ENCODE measurements around the gene AEBP2. TPM values are rescaled to one million over a fixed set of nuclear protein-coding genes. Genes with fewer than 3 reads are reported as not detected.
"Not testable (repeated sequence)": the region's sequence is repeated elsewhere in the genome, so short reads cannot be mapped to it uniquely, and the experiment has no call there.

AEBP2 gene
- total RNA-seq: 10 to 100 TPM; 73.6 to 77.0 TPM
- polyA plus RNA-seq: 14.8 TPM

DNA sequence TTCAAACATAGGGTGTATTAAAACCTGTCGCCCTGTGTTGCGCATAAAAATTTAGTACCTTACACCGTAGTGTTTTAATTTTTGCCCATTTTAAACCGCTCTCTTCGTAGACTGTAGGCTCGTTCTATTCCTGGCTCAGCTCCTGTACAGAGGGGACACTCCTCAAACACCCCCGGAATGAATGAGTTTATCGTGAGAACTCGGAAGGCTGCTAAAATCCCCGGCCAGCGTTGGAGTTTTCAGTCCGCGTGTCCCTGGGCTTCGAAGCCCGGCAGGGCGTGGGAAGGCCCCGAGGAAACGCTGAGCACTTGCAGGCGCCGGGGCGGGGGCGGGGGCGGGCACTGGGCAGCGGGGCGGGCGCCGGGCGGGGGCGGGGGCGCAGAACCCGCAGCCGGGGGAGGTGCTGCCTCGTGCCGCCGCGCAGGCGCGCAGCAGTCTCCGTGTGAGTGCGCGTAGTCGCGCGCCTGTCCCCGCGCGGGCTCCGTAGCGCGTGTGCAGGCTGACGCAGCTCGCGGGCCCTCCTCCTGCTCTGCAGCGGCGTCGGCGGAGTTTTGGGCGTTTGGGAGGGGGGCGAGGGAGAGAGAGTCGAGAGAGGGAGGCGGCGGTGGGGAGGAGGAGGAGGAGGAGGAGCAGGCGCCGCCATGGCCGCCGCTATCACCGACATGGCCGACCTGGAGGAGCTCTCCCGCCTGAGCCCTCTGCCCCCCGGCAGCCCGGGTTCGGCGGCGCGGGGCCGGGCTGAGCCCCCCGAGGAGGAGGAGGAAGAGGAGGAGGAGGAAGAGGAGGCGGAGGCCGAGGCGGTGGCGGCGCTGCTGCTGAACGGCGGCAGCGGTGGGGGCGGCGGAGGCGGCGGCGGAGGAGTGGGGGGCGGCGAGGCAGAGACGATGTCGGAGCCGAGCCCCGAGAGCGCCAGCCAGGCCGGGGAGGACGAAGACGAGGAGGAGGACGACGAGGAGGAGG, at the start of gene AEBP2:
TSS of gene AEBP2 (plus strand) at position 434 of the 960 bp plus-strand sequence. CDS start at position 642, 208 bp downstream.
- H3K9me3 Mint-ChIP-seq: no peaks in the 10 kb centered on the region
- H3K4me1 Mint-ChIP-seq: peaks cover 32 to 52% (median 45%) of the 10 kb centered on the region in 3 donors
- H3K27me3 Mint-ChIP-seq: peaks cover 0 to 4% of the 10 kb centered on the region in 2 donors
- H3K27me3 ChIP-seq (ENCODE audit: insufficient read depth, low read length, poor library complexity, severe bottlenecking): no peaks in the 10 kb centered on the region
- peak; percentile 92 to 97 (median 94) for DNase-seq
- H3K27ac ChIP-seq (ENCODE audit: low read depth, low read length): peak within 1 kb of the TSS; percentile 70
- peak within 1 kb of the TSS; percentile 88 for H3K4me3 ChIP-seq (ENCODE audit: low read length)
- peak within 1 kb of the TSS; percentile 98 to 100 (median 99) for H3K4me3 Mint-ChIP-seq
- peak within 1 kb of the TSS; percentile 96 to 100 (median 98) for H3K27ac Mint-ChIP-seq
- H3K36me3 ChIP-seq (ENCODE audit: insufficient read depth, low read length): no peaks in the 10 kb centered on the region
- peaks cover 0 to 18% (median 2%) of the 10 kb centered on the region in 3 donors for H3K36me3 Mint-ChIP-seq
- POLR2A ChIA-PET: interaction anchor here (1.2 kb wide), 1 partner anchor 165 kb away, joined by 4 read pairs; no protein-coding TSS in a partner anchor
- CTCF ChIA-PET: interaction anchor here (0.8 kb wide), 1 partner anchor 14 kb away, joined by 3 read pairs; no protein-coding TSS in a partner anchor
- peaks cover 34% of the 10 kb centered on the region for H3K4me1 ChIP-seq (ENCODE audit: insufficient read depth, low read length)
- no peaks in the 10 kb centered on the region for H3K9me3 ChIP-seq (ENCODE audit: low read length)

DNA sequence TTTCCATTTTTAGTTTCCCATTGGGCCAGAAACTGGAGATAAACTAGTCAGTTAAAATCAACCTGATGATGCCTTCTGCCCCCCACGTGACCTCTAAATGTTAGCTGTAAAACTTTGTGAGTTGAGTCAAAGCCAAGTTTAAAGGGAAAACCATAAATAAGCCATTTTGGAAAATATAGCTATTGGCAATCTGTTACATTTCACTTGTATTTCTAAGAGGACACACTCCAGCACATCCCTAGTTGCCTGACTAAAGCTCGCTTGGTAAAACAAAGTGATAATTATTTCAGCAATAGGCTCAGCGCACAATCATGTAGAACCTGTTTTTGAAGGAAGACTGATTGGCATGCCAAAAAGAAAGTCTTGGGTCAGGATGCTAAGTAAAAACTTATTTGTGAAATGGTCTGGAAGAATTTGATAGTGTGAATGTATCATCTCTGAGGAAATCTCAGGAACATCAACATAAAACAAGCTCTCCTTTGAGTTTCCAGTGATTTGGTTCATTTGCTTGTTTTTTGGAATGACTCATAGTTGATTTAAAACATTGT, 49.2 kb upstream of the AEBP2 start:
- Histone ChIP-seq H3K27me3 (ENCODE audit: insufficient read depth, low read length, poor library complexity, severe bottlenecking) (no peaks in the 10 kb centered on the region), H3K27ac (ENCODE audit: low read depth, low read length) (no peak overlapping the region), H3K9me3 (ENCODE audit: low read length) (no peaks in the 10 kb centered on the region), H3K4me3 (ENCODE audit: low read length) (no peak overlapping the region), H3K4me1 (ENCODE audit: insufficient read depth, low read length) (no peaks in the 10 kb centered on the region), H3K36me3 (ENCODE audit: insufficient read depth, low read length) (no peaks in the 10 kb centered on the region)
- ChIA-PET POLR2A (no interaction called here), CTCF (no interaction called here)
- H3K4me1 Mint-ChIP-seq: no peaks in the 10 kb centered on the region
- H3K4me3 Mint-ChIP-seq: no peak overlapping the region
- H3K27me3 Mint-ChIP-seq: no peaks in the 10 kb centered on the region
- no peaks in the 10 kb centered on the region for H3K9me3 Mint-ChIP-seq
- H3K36me3 Mint-ChIP-seq: no peaks in the 10 kb centered on the region
- no peak for DNase-seq
- no peak overlapping the region for H3K27ac Mint-ChIP-seq

GRCh38 chr12:19392644-19393043, 46.6 kb upstream of the AEBP2 start:
- H3K27ac Mint-ChIP-seq: peak overlapping the region in 1 of 8 donors; percentile 29
- DNase-seq; H3K27ac ChIP-seq (ENCODE audit: low read depth, low read length); H3K4me3 Mint-ChIP-seq; CTCF ChIA-PET; H3K4me1 ChIP-seq (ENCODE audit: insufficient read depth, low read length); H3K9me3 Mint-ChIP-seq; POLR2A ChIA-PET; H3K4me3 ChIP-seq (ENCODE audit: low read length); H3K27me3 Mint-ChIP-seq; H3K9me3 ChIP-seq (ENCODE audit: low read length); H3K4me1 Mint-ChIP-seq; H3K36me3 ChIP-seq (ENCODE audit: insufficient read depth, low read length); H3K27me3 ChIP-seq (ENCODE audit: insufficient read depth, low read length, poor library complexity, severe bottlenecking); H3K36me3 Mint-ChIP-seq: not testable (repeated sequence)

GRCh38 chr12:19394385-19394784, 44.9 kb upstream of the AEBP2 start:
- Mint-ChIP-seq H3K36me3 (no peaks in the 10 kb centered on the region), H3K4me3 (no peak overlapping the region), H3K27me3 (no peaks in the 10 kb centered on the region), H3K27ac (no peak overlapping the region), H3K4me1 (no peaks in the 10 kb centered on the region), H3K9me3 (no peaks in the 10 kb centered on the region)
- Histone ChIP-seq H3K9me3 (ENCODE audit: low read length) (no peaks in the 10 kb centered on the region), H3K4me3 (ENCODE audit: low read length) (no peak overlapping the region), H3K27me3 (ENCODE audit: insufficient read depth, low read length, poor library complexity, severe bottlenecking) (no peaks in the 10 kb centered on the region), H3K36me3 (ENCODE audit: insufficient read depth, low read length) (no peaks in the 10 kb centered on the region), H3K4me1 (ENCODE audit: insufficient read depth, low read length) (no peaks in the 10 kb centered on the region), H3K27ac (ENCODE audit: low read depth, low read length) (no peak overlapping the region)
- POLR2A ChIA-PET: no interaction called here
- no peak for DNase-seq
- CTCF ChIA-PET: no interaction called here

DNA sequence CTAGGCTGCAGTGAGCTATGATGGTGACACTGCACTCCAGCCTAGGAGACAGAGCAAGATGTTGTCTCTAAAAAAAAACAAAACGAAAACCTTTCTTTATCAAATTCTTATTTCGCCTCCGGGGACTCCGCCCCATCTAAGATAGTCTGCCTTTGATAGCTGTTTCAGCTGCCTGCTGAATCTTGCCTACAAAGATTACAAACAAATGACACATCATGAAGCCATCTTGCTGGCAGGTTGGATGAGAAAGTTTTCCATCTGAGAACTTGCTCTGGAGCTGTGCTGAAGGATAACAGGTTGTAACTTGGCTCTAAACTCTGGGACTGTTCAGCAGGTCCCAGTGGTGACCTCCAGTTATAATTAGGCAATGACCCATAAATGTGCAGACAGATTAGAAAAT, 41.8 kb upstream of the AEBP2 start:
- peaks cover 0 to 4% (median 3%) of the 10 kb centered on the region in 3 donors for H3K4me1 Mint-ChIP-seq
- H3K36me3 ChIP-seq (ENCODE audit: insufficient read depth, low read length): no peaks in the 10 kb centered on the region
- H3K4me3 ChIP-seq (ENCODE audit: low read length): no peak overlapping the region
- POLR2A ChIA-PET: no interaction called here
- H3K36me3 Mint-ChIP-seq: no peaks in the 10 kb centered on the region
- no peak overlapping the region for H3K27ac Mint-ChIP-seq
- no peaks in the 10 kb centered on the region for H3K9me3 ChIP-seq (ENCODE audit: low read length)
- H3K27ac ChIP-seq (ENCODE audit: low read depth, low read length): no peak overlapping the region
- no peak for DNase-seq
- H3K4me3 Mint-ChIP-seq: no peak overlapping the region
- H3K27me3 Mint-ChIP-seq: no peaks in the 10 kb centered on the region
- H3K9me3 Mint-ChIP-seq: no peaks in the 10 kb centered on the region
- H3K27me3 ChIP-seq (ENCODE audit: insufficient read depth, low read length, poor library complexity, severe bottlenecking): no peaks in the 10 kb centered on the region
- H3K4me1 ChIP-seq (ENCODE audit: insufficient read depth, low read length): peaks cover 1% of the 10 kb centered on the region
- CTCF ChIA-PET: interaction anchor here (1.2 kb wide), 1 partner anchor 13 kb away, joined by 3 read pairs; no protein-coding TSS in a partner anchor

DNA sequence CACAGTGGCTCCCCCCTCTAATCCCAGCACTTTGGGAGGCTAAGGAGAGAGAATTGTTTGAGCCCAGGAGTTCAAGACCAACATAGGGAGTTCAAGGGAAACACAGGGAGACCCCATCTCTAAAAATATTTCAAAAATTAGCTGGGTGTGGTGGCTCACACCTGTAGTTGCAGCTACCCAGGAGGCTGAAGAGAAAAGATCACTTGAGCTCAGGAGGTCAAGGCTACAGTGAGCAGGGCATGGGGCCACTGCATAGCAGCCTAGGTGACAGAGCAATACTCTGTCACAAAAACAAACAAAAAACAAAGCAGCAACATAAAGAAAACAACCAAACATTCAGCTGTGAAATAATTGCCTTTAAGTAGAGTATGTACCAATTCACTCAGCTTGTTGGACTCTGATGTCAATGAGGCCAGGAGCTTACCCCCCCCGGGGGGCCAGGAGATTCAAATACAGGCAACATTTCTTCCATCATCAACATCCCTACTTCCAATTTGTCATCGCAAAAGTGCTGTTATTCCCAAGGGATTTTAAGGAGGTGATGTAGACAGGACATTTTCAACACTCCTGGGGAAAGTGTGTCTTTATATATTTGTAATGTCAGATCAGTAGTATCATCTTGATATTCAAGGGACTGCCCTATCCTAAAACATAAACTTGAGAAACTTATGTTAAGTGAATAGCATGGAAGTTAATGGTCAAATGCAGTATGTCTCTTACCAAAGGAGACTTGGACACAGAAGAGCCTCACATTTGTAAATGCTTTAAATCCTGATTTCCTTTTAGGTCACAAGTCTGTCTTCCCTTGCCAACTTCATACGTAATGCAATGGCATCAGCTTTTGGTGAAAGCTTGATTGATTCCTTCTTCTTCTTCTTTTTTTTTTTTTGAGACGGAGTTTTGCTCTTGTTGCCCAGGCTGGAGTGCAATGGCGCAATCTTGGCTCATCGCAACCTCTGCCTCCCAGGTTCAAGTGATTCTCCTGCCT, 40.6 kb upstream of the AEBP2 start:
- Mint-ChIP-seq H3K4me1 (peaks cover 0 to 12% (median 11%) of the 10 kb centered on the region in 3 donors), H3K4me3 (no peak overlapping the region), H3K27me3 (no peaks in the 10 kb centered on the region), H3K36me3 (no peaks in the 10 kb centered on the region), H3K27ac (no peak overlapping the region), H3K9me3 (no peaks in the 10 kb centered on the region)
- no peaks in the 10 kb centered on the region for H3K27me3 ChIP-seq (ENCODE audit: insufficient read depth, low read length, poor library complexity, severe bottlenecking)
- ChIA-PET POLR2A (no interaction called here), CTCF (no interaction called here)
- peaks cover 12% of the 10 kb centered on the region for H3K4me1 ChIP-seq (ENCODE audit: insufficient read depth, low read length)
- no peaks in the 10 kb centered on the region for H3K36me3 ChIP-seq (ENCODE audit: insufficient read depth, low read length)
- no peak overlapping the region for H3K27ac ChIP-seq (ENCODE audit: low read depth, low read length)
- no peak overlapping the region for H3K4me3 ChIP-seq (ENCODE audit: low read length)
- DNase-seq: no peak
- no peaks in the 10 kb centered on the region for H3K9me3 ChIP-seq (ENCODE audit: low read length)

DNA sequence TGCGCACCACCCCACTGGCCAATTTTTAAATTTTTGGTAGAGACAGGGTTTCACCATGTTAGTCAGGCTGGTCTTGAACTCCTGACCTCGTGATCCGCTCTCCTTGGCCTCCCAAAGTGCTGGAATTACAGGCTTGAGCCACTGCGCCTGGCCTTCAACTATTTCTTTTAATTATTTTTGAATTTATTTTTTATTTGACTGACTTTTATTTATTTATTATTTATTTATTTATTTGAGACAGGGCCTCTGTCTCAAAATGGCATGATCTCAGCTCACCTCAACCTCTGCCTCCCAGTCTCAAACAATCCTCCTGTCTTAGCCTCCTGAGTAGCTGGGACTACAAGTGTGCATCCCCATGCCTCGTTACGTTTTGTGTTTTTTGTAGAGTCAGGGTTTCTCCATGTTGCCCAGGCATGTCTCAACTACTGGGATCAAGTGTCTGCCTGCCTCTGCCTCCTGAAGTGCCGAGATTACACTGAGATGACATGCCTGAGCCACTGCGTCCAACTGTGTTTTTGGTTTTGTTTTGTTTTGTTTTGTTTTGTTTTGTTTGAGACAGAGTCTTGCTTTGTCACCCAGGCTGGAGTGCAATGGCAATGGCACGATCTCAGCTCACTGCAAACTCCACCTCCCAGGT, 38.5 kb upstream of the AEBP2 start:
- H3K27me3 Mint-ChIP-seq; H3K9me3 ChIP-seq (ENCODE audit: low read length); H3K9me3 Mint-ChIP-seq; H3K27ac ChIP-seq (ENCODE audit: low read depth, low read length); POLR2A ChIA-PET; CTCF ChIA-PET; DNase-seq; H3K27me3 ChIP-seq (ENCODE audit: insufficient read depth, low read length, poor library complexity, severe bottlenecking); H3K4me3 Mint-ChIP-seq; H3K36me3 ChIP-seq (ENCODE audit: insufficient read depth, low read length); H3K4me3 ChIP-seq (ENCODE audit: low read length): not testable (repeated sequence)
- H3K4me1 ChIP-seq (ENCODE audit: insufficient read depth, low read length): peaks cover 24% of the 10 kb centered on the region
- peak overlapping the region in 1 of 8 donors; percentile 82 for H3K27ac Mint-ChIP-seq
- H3K36me3 Mint-ChIP-seq: peaks cover 0 to 11% (median 0%) of the 10 kb centered on the region in 3 donors
- peaks cover 11 to 23% (median 20%) of the 10 kb centered on the region in 3 donors for H3K4me1 Mint-ChIP-seq

Measured in CD8-positive, alpha-beta memory T cell (primary cell).